ENCODE measurements around the gene FILIP1L.

Gene FILIP1L

GRCh38 chr3:100114413-100115030 lies at the start of gene FILIP1L:
FILIP1L (minus strand) TSS chr3:100114501.
- DNase-seq = no peak

- DNase-seq = no peak
Measured at GRCh38 chr3:100163787-100164186, 49.5 kb upstream of the FILIP1L start.

- no peak for DNase-seq
Measured at GRCh38 chr3:100160521-100160920, 46.2 kb upstream of the FILIP1L start.

- DNase-seq = peak; percentile 56
Measured at GRCh38 chr3:100159331-100160153, 45.2 kb upstream of the FILIP1L start.

- peak; percentile 81 for DNase-seq
Measured at GRCh38 chr3:100158918-100159330, 44.6 kb upstream of the FILIP1L start.

GRCh38 chr3:100157685-100158084 lies 43.4 kb upstream of the FILIP1L start:
- no peak for DNase-seq

- no peak for DNase-seq
Measured at GRCh38 chr3:100155590-100155989, 41.3 kb upstream of the FILIP1L start.

- DNase-seq = no peak
Measured at GRCh38 chr3:100155128-100155527, 40.8 kb upstream of the FILIP1L start.

- DNase-seq = no peak
Measured at GRCh38 chr3:100154171-100154570, 39.9 kb upstream of the FILIP1L start.

- no peak for DNase-seq
Measured at GRCh38 chr3:100151024-100151707, 36.9 kb upstream of the FILIP1L start.

GRCh38 chr3:100150473-100150872 lies 36.2 kb upstream of the FILIP1L start:
- DNase-seq = no peak

- DNase-seq = no peak
Measured at GRCh38 chr3:100149713-100150415, 35.6 kb upstream of the FILIP1L start.

GRCh38 chr3:100149130-100149529 lies 34.8 kb upstream of the FILIP1L start:
- DNase-seq = no peak

- DNase-seq = no peak
Measured at GRCh38 chr3:100144255-100144866, 30.1 kb upstream of the FILIP1L start.

- no peak for DNase-seq
Measured at GRCh38 chr3:100141586-100141985, 27.3 kb upstream of the FILIP1L start.

GRCh38 chr3:100140976-100141375 lies 26.7 kb upstream of the FILIP1L start:
- DNase-seq = no peak

- no peak for DNase-seq
Measured at GRCh38 chr3:100136921-100137320, 22.6 kb upstream of the FILIP1L start.

- no peak for DNase-seq
Measured at GRCh38 chr3:100131241-100131640, 16.9 kb upstream of the FILIP1L start.

- DNase-seq = no peak
Measured at GRCh38 chr3:100129941-100130340, 15.6 kb upstream of the FILIP1L start.

GRCh38 chr3:100128565-100128964 lies 14.3 kb upstream of the FILIP1L start:
- DNase-seq = no peak

- DNase-seq = no peak
Measured at GRCh38 chr3:100127792-100128191, 13.5 kb upstream of the FILIP1L start.

- no peak for DNase-seq
Measured at GRCh38 chr3:100125161-100125938, 11.0 kb upstream of the FILIP1L start.

Measured in NCI-H446 treated with DMSO at 0.1 percent for 48 hours (cell line).